ENCODE measurements around the gene SLK. TPM values are rescaled to one million over a fixed set of nuclear protein-coding genes. Genes with fewer than 3 reads are reported as not detected.

SLK gene
- total and polyA plus RNA-seq, 2 donors (not counting 3 experiments of a cell fraction or from before 2014, with no cell fraction given): 4.5 to 36.0 TPM

DNA sequence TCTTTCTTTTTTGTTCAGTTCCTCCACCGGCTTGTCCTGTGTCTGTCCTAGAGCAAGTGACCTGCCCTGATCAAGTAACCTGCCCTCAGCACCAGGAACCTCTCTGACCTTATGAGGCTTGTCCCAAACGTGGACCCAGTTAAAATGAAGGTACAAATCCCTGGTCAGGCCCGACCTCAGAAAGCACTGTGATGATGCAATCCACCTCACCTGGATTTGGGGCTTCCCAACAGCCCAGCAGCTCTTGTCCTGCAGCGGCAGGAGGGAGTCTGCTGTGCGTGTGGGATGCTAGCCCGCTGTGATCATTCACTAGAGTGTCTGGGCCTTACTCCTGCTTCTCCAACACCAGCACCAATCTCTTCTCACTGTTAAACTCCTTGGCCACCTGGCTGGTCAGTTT is 107.6 kb downstream of the SLK start:
- intact Hi-C loops (cut with micrococcal nuclease): no loop called here
- Histone ChIP-seq H2AFZ (ENCODE audit: low read depth, low read length) (no peak overlapping the region), H3K27ac (ENCODE audit: insufficient read depth, low read depth, low read length) (no peak overlapping the region), H3K9ac (replicated peaks; ENCODE audit: extremely low read depth, insufficient read depth, low read length) (no peak overlapping the region), H3K36me3 (ENCODE audit: control insufficient read depth in 2 of 2, extremely low read depth in 1 of 2, insufficient read depth in 2 of 2, low read length in 2 of 2) (no peaks in the 10 kb centered on the region), H3K9me3 (replicated peaks; ENCODE audit: control insufficient read depth, insufficient read depth, low read length) (no peaks in the 10 kb centered on the region), H3K4me1 (ENCODE audit: control insufficient read depth, extremely low read depth, insufficient read depth, low read length) (peaks cover 18% of the 10 kb centered on the region), H3K9me1 (replicated peaks; ENCODE audit: control insufficient read depth, extremely low read depth, insufficient read depth, low read length) (no peaks in the 10 kb centered on the region), H3K4me3 (replicated peaks in 1 of 3; ENCODE audit: insufficient read depth in 1 of 3, low read depth in 1 of 3, low read length in 3 of 3) (no peak overlapping the region), H4K20me1 (replicated peaks; ENCODE audit: control insufficient read depth, extremely low read depth, insufficient read depth, low read length) (no peaks in the 10 kb centered on the region), H3K79me2 (ENCODE audit: control insufficient read depth, insufficient read depth, low read length) (no peaks in the 10 kb centered on the region), H3K27me3 (ENCODE audit: control insufficient read depth in 2 of 2, insufficient read depth in 2 of 2, low read length in 2 of 2) (no peaks in the 10 kb centered on the region), H3K4me2 (ENCODE audit: insufficient read depth, low read length) (no peak overlapping the region)
- no peak for FAIRE-seq
- ChIA-PET POLR2A (no interaction called here), CTCF (no interaction called here)
- no TSS peak for BruUV-seq (replicated peaks)
- TF ChIP-seq, protein P1, sequence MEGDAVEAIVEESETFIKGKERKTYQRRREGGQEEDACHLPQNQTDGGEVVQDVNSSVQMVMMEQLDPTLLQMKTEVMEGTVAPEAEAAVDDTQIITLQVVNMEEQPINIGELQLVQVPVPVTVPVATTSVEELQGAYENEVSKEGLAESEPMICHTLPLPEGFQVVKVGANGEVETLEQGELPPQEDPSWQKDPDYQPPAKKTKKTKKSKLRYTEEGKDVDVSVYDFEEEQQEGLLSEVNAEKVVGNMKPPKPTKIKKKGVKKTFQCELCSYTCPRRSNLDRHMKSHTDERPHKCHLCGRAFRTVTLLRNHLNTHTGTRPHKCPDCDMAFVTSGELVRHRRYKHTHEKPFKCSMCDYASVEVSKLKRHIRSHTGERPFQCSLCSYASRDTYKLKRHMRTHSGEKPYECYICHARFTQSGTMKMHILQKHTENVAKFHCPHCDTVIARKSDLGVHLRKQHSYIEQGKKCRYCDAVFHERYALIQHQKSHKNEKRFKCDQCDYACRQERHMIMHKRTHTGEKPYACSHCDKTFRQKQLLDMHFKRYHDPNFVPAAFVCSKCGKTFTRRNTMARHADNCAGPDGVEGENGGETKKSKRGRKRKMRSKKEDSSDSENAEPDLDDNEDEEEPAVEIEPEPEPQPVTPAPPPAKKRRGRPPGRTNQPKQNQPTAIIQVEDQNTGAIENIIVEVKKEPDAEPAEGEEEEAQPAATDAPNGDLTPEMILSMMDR (IDR thresholded peaks at IDR 0.05; ENCODE audit: extremely low read depth in 1 of 2, insufficient read depth in 1 of 2, low read depth in 1 of 2, low read length in 2 of 2): no peak
- no peak for TF ChIP-seq EZH2 (IDR thresholded peaks at IDR 0.05; ENCODE audit: borderline replicate concordance, low read depth, low read length, severe bottlenecking)
- TF ChIP-seq POLR2AphosphoS5 (IDR thresholded peaks at IDR 0.05; ENCODE audit: insufficient read depth, low read depth, low read length): no peak
- TF ChIP-seq FOS (IDR thresholded peaks at IDR 0.05; ENCODE audit: borderline replicate concordance, insufficient read depth, low read length): no peak
- no peak for TF ChIP-seq MYC (IDR thresholded peaks at IDR 0.05; ENCODE audit: low read depth, low read length)
- DNase-seq (ENCODE audit: low read depth, low spot score): no peak
- dilution Hi-C loops (cut with MboI; ENCODE audit: extremely low pct_ligation_motif_present, low sequenced_read_pairs): no loop called here

DNA sequence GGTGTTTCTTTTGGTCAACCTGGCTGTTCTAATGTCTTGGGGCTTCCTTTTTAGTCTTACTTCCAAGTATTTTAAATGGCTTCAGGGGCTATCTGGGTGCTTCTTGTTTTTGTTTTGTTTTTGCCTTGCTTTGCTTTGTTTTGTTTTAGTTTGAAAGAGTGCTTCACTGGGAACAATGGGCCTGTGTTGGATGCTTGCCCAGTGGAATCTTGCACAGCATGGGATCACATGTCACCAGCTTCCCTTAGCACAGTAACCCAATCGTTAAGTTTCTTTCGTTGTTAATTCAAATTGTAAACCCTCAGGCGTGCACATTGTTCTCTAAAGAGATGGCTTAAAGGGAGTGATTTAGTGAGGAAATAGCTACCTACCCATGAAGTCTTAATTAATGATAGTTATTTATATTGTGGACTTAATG is 109.8 kb downstream of the SLK start:
- intact Hi-C loops (cut with micrococcal nuclease): loop anchor here (1.0 to 2.0 kb wide), 3 partner anchors 22 to 45 kb away; no protein-coding TSS in a partner anchor
- DNase-seq (ENCODE audit: low read depth, low spot score): peak; percentile 98
- peak overlapping the region; percentile 55 for H3K27ac ChIP-seq (ENCODE audit: insufficient read depth, low read depth, low read length)
- ChIA-PET POLR2A (no interaction called here), CTCF (interaction anchor here (0.7 to 2.5 kb wide), 4 partner anchors 16 to 45 kb away, joined by 3 to 7 read pairs (median 6); partner anchors contain the start of gene SFR1)
- H3K4me1 ChIP-seq (ENCODE audit: control insufficient read depth, extremely low read depth, insufficient read depth, low read length): peaks cover 18% of the 10 kb centered on the region
- no TSS peak for BruUV-seq (replicated peaks)
- dilution Hi-C loops (cut with MboI; ENCODE audit: extremely low pct_ligation_motif_present, low sequenced_read_pairs): no loop called here
- no peaks in the 10 kb centered on the region for H3K9me1 ChIP-seq (replicated peaks; ENCODE audit: control insufficient read depth, extremely low read depth, insufficient read depth, low read length)
- peak; percentile 100 for FAIRE-seq
- peak overlapping the region; percentile 20 for H2AFZ ChIP-seq (ENCODE audit: low read depth, low read length)
- H3K4me2 ChIP-seq (ENCODE audit: insufficient read depth, low read length): peak overlapping the region; percentile 36
- H3K79me2 ChIP-seq (ENCODE audit: control insufficient read depth, insufficient read depth, low read length): no peaks in the 10 kb centered on the region
- H3K4me3 ChIP-seq (replicated peaks in 1 of 3; ENCODE audit: insufficient read depth in 1 of 3, low read depth in 1 of 3, low read length in 3 of 3): no peak overlapping the region
- H3K36me3 ChIP-seq (ENCODE audit: control insufficient read depth in 2 of 2, extremely low read depth in 1 of 2, insufficient read depth in 2 of 2, low read length in 2 of 2): no peaks in the 10 kb centered on the region
- TF ChIP-seq, protein P2, sequence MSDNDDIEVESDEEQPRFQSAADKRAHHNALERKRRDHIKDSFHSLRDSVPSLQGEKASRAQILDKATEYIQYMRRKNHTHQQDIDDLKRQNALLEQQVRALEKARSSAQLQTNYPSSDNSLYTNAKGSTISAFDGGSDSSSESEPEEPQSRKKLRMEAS (IDR thresholded peaks at IDR 0.05; ENCODE audit: insufficient read depth, insufficient read length): peak; percentile 73
- no peak for TF ChIP-seq POLR2AphosphoS5 (IDR thresholded peaks at IDR 0.05; ENCODE audit: insufficient read depth, low read depth, low read length)
- no peaks in the 10 kb centered on the region for H3K27me3 ChIP-seq (ENCODE audit: control insufficient read depth in 2 of 2, insufficient read depth in 2 of 2, low read length in 2 of 2)
- H4K20me1 ChIP-seq (replicated peaks; ENCODE audit: control insufficient read depth, extremely low read depth, insufficient read depth, low read length): no peaks in the 10 kb centered on the region
- no peaks in the 10 kb centered on the region for H3K9me3 ChIP-seq (replicated peaks; ENCODE audit: control insufficient read depth, insufficient read depth, low read length)
- H3K9ac ChIP-seq (replicated peaks; ENCODE audit: extremely low read depth, insufficient read depth, low read length): peak overlapping the region; percentile 24

Measured in endothelial cell of umbilical vein (primary cell).